Suprapubic skin (tissue), 4 donors: ENCODE results near the gene NTM.

ENCODE experiments used
- CTCF ChIP-seq, 2 donors: fragments of 200-600 bp in 1 of 2; fragments of 450-650 bp in 1 of 2; sonication (generic) in 1 of 2; IDR thresholded peaks; one replicate each; pipeline ENCODE4 v1.5.1; 2016 to 2019; ENCODE audit warnings: antibody characterized with exemption in 2 of 2, mild to moderate bottlenecking in 1 of 2, moderate library complexity in 1 of 2
- POLR2A ChIP-seq, 2 donors: fragments of 450-650 bp; IDR thresholded peaks; one replicate each; pipeline ENCODE4 v1.6.1; 2017; ENCODE audit warnings: antibody characterized with exemption in 2 of 2, mild to moderate bottlenecking in 2 of 2, moderate library complexity in 2 of 2
- POLR2AphosphoS5 ChIP-seq, 3 donors: sonication (generic); formaldehyde crosslinking; IDR thresholded peaks; one replicate each; pipeline ENCODE4 v1.6.1; 2017; ENCODE audit warnings: antibody characterized with exemption in 3 of 3

GRCh38 chr11:132278801-132279574 lies 908.6 kb downstream of the NTM start:
- peak in 1 of 2 donors; percentile 12 for TF ChIP-seq CTCF (IDR thresholded peaks at IDR 0.05)
- TF ChIP-seq POLR2A (IDR thresholded peaks at IDR 0.05), result no peak
- no peak for TF ChIP-seq POLR2AphosphoS5 (IDR thresholded peaks at IDR 0.05)
